GM19397 (cell line): Measurements from ENCODE around the gene CPN2.

Experiments used
- ATAC-seq: cut with Tn5 transposase; IDR thresholded peaks from one replicate; pipeline ENCODE4 v1.9.1; 2021; ENCODE audit warnings: mild to moderate bottlenecking, moderate library complexity; ENCODE audit not compliant: unreplicated experiment

The CPN2 gene

DNA sequence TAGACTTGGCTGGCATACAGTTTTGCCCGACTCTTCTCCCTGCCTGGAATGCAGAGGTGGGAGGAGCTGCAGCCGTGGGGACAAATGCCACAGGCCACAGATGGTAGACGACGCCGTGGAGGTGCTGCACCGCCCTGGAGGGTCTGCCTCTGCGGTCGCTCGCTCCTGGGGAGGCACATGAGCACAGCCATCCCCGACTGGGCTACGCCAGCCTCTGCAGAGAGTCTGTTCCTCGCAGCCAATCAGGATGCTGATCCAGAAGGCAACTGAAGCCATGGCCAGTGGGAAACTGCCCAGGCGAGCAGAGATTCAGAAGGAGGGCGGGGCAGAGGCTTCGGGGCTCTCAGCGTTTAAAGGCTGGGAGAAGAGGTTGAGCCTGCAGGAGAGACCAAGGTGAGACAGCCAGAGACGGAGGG is 30.3 kb upstream of the CPN2 start:
- no peak for ATAC-seq

DNA sequence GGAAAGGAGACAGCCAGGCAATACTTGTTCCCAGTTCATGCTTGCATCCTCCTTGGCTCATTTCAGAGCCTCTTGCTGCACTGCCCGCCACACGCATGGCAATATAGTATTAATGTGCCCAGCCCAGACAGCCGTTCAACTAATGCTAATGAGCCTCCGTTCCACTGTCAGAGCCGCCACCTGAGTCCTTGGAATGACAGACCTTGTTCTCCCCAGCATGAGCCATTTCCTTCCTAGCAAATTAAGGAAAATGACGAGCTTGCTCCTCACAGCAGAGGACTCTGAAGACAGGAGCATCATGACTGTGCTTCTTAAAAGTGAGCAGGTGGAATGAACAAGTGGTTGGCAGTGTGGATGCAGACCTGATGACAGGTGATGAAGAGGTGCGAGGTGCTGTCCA is 29.2 kb upstream of the CPN2 start:
- no peak for ATAC-seq

DNA sequence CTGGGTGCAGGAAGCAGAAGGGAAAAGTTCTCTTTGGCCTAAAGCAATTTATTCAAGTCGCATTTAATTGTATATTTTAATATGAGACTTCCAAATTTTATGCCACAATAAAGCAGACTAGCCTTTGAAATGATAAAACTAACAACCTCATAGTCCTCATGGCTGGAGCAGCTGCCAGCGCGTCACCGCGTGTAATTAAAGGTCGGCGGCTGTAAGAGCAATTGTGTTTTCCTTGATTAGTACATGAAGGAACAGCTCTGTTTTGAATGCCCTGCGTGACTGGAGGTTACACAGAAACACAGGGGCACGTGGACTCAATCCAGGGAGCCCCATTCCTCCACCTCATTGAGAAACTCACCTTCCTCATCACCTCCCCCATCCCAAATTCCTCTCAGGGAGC is 28.5 kb upstream of the CPN2 start:
- no peak for ATAC-seq

DNA sequence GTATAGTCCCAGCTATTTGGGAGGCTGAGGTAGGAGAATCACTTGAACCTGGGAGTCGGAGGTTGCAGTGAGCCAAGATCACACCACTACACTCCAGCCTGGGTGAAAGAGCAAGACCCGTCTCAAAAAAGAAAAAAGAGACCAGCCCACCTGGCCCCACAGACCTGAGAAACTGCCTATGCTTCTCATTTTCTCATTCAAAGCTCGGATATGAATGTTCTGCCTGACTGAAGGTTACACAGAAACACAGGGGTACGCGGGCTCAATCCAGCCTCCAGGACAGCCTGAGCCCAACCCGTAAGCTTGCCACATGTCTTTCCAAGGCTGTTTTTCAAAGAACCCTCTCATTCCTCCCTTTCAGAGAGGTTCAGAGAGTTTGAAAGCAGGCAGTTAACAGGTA is 28.1 kb upstream of the CPN2 start:
- no peak for ATAC-seq

DNA sequence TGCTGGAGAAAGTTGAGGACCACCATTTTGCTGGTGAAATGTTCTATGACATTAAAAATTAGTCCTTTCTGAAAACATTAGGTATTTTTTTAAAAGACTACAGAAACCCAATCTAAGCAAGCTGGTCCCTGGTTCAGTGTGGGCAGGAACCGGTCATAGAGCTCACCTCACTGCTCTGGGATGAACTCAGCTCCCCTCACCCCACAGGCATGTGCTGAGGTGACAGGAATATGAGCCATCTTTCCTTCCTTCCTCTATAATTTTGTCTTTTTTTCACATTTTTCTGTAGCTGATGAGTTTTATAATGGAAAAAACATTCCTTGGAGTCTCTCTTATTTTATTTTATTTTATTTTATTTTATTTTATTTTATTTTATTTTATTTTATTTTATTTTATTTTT is 26.6 kb upstream of the CPN2 start:
- ATAC-seq: no peak

DNA sequence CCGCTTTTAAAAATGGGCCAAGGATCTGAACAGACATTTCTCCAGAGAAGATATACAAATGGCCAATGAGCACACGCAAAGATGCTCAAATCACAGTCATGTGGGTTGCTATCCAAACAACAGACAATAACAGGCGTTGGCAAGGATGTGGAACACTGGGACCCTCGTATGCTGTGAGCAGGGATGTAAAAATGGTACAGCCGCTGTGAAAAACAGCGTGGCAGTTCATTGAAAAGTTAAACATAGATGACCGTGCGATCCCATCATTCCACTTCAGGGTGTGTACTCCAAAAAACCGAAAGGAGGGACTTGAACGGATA is 25.1 kb upstream of the CPN2 start:
- ATAC-seq: no peak

DNA sequence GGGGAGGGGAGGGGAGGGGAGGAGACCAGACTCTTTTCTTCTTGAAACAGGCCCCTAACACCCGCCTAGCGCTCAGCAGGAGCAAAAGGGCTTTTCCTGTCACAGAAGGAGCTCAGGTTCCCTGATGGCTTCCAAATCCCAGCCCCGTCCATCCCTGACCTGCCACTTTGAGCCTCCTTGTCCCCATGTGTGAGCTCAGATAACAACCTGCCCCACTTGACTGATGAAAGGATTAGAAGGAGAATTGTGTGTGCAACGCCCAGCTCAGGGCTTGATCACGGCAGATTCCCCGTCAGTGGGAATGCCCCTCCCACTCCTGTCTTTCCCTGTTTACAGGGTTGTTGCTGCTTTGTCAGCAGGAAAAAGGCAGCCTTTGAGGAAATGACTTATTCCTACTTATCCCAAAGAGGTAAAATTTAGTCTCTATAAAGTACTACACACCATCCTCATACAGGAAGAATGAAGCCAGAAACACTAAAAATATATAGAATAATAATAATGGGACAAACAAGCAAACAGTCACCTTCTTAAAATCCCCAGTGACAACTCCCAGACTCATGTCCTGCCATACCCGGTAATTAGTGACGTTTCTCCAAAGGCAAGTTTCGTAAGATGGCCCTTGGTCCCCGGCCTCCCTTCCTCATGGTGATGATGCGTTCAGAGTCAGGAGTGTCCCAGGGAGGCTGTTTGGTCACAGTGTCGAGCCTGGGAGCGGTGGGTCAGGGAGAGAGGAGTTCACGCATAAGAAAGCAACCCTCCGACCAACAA is 24.5 kb upstream of the CPN2 start:
- ATAC-seq: no peak

DNA sequence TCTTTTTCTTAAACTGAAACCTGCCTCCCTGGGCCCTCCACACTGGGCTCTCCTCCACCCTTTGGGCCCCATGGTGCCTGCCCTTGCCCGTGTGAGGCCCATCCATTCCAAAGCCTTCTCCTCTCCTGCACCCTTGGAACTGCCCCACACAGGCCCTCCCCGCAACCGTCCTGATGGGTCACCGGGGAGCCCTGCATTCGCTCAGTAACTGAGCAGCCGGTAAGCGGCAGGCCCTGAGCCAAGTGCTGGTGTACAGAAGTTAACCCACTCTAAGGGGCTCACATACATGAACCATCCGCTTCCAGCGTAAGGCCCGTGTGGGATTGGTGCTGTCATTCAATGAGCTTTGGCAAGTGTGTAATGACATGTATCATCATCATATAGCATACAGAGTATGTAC is 23.8 kb upstream of the CPN2 start:
- no peak for ATAC-seq

DNA sequence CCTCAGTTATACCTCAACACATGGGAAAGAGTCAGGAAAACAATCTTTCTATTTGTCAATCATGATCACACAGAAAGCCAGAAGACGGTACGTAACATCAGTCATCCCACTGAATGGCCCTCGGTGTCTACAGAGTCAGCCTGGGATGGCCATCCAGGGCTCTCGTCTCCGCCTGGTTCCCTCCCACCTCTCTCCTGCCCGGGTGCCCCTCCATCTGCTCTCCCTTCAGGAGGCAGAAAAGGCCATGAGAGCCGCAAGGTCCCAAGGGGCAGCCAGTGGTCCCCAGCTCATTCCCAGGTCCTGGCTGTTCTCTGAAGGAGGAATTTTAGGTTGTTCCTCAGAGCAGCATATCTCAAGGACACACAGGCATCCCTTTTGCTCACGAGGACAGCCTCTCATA is 22.8 kb upstream of the CPN2 start:
- ATAC-seq: no peak

DNA sequence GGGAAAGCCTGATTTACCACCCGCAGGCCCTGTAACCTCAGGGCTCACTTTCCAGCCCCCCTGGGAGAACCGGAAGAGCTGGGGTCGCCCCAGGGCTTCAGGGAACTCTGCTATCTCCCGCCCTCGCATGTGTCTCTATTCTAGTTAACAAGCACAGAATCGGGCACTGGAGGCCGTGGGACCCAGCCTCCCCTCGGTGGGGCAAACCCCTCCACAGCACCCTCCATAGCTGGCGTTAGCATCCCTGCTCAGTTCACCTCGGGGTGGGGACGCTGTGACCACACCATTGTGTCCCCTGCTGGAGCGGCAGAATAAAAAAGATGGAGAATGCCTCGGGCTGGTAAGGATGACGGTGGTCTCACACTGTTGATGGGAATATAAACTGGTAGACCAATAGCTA is 21.9 kb upstream of the CPN2 start:
- no peak for ATAC-seq

DNA sequence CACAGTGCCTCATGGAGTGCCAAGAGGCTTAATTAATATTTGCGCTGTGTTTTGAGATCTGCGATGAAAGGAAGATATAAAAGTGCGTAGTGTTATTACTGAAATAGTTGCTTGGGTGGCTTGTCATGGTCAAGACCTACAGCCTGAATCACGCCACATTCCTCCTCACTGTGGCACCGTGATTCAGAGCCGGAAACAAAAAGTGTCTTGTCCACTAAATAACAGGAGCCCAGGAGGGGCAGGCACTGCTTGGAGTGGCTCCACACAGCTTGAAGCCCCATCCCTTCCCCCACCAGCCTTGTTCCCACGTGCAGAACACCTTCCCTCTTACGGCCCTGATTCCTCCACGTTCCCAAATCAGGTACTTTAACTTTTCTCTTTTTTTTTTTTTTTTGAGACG is 19.6 kb upstream of the CPN2 start:
- ATAC-seq: no peak

DNA sequence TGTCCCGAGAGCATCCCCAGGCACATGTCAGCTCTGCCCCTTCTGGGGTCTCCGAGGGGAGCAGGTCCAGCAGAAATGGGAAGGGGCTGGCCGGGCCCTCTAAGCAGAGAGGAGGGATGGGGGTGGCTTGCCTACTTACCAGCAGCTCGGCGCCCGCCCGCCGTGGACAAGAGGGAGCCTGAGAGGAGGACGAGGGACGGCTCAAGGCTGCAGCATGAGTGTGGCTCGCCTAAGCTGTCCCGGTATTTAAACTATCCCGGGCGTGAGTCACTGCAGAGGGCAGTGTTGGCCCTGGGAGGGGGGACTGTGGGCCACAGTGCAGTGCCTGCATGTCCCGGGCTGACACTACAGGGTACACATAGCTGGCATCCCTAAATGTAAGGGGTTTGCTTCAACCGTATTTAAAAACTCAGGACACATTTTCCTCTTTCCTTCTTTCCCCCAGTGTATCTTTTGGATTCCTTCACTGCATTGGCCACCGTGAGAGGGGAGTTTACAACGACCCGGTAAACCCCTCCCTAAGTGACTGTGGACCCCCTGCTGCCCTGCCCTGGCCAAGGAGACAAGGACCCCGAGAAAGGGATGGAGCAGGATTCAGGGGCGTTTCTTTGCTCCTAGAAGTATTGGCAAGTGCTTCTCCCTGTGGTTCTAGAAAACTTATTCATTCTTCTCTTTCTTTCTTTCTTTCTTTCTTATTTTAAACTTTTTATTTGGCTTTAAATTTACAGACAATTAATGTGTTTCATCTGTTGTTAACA is 18.6 kb upstream of the CPN2 start, which contains the start of gene LRRC15:
Gene LRRC15 (minus strand): TSS at position 222 of the 758 bp plus-strand sequence. CDS start 8,700 bp downstream, outside the sequence.
- no peak for ATAC-seq

DNA sequence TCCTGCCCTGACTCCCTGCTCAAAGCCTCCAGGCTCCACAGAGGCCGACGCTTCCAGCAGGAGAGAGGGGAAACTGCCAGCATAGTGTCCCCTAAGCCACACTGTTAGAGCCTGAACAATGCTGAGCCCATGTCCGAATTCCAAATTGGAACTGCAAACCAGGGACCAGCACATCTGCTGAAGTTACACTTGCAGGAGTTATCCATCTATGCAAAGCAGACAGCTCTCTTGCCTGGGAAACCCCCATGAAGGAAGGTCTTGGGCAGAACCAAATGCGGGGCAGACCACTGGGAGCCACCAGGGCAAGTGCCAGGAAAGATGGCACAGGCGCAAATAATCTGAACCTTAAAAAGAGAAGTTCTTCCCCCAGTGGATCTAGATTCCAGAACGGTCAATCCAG is 17.8 kb upstream of the CPN2 start:
- ATAC-seq: no peak

DNA sequence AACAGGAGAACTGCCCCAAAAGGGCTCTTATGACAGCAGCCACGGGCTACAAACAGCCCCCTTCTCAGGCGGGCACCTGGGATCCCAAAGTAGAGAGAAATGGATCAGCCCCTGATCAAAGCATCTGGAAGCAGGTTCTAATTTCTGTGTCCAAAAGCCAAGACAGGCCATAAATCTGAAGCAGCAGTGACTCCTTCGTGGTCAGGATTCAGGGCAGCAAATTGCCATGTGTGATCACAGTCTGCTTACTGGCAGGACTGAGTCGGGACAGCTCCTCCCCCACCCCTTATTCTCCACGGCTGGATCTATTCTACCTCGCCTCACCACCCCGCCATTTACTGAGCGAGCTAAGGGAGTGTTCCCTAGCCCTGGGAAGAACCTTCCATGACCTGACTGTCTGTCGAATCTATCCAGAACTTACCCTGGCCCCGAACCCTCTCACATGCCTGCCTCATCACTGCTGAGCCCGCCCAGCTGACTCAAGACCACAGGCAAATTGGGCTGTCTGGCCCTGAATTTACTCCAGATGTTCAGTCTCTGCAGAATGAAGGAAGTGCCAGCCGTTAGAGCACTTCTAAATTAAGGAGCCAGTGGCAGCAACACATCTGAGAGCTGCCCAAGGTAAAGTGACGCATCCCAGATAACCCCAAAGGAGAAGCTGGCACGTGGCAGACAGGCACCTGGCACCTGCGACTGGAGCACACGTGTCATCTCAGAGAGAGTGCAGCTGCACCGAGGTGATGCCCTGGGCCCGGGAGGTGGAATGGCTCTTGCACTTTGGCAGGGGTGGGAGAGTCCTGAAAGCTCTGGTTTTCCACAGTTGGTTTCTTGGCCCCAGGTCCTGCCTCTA is 17.1 kb upstream of the CPN2 start:
- ATAC-seq: no peak

DNA sequence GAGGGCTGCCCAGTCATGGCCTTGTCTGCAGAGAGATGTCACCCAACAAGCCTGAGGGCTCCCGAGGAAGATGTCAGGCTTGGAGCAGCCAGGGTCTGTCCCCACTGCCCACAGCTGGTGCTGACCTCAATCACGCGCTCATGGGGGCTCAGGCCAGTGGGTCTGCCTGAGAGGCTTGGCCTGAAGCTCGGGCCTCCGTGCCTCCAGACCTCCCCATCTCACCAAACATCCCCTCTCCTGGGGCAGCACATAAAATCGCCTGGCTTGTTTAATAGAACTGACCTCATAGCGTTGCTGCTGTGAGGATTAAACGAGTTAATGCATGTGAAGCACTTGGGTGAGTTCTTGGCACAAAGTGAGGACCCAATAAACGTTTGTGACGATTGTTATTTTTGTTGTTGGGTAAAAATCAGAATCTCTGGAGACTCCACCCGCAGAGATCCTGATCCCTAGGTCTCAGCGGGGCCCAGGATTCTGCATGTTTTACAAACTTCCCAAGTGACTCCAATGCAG is 14.9 kb upstream of the CPN2 start:
- ATAC-seq: no peak

DNA sequence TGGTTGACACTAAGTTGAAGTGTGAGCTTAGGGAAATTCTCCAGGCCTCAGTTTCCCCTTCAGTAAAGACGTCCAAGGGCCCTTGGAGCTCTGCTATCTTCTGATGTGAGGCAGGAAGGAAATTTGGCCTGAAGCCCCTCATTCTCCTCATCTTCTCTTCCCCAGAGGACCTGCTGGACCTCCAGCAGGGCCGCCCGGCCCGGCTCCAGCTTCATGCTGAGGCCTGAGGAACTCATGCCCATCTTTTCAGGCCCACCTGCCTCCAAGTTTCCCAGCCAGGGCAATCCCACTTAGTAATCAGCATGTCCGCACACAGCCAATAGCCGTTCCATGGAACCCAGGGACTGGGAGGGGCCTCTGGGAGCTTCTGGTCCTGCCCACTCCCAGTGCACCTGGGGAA is 14.4 kb upstream of the CPN2 start:
- ATAC-seq: no peak

DNA sequence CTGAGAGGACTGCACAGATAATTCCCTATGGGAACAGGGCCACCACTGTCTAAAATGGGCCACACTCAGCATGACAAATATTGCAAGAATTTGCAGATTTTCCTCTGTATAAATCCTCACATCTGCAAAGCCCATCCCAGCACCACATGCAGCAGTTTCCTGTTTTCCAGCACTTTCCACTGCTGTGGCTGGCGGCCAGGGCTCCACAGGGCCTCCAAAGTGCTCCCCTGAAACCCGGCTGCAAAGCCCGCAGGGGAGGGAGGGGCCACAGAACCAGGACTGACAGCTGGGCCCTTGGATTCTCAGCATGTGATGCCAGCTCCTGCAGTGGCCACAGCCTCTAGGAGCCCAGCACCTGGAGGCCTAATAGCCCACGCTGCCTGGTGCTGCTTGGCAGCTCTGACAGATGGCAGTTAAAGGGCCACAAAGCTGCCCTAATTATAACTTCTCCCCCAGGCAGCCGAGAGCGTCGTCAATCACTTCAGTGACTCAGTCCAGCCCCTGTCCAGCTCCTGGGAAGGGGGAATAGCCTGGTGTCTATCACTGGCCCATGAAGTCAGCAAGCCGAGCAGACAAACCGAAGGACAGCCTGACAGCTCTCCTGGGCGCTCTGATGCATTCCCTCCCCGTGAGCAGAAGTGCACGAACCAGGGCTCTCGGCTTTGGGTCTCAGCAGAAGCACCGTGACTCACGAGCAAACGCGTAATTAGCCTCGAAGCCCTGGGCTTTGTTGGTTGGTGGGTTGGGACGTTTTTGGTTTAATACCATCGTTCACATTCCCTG is 13.7 kb upstream of the CPN2 start:
- ATAC-seq: no peak

DNA sequence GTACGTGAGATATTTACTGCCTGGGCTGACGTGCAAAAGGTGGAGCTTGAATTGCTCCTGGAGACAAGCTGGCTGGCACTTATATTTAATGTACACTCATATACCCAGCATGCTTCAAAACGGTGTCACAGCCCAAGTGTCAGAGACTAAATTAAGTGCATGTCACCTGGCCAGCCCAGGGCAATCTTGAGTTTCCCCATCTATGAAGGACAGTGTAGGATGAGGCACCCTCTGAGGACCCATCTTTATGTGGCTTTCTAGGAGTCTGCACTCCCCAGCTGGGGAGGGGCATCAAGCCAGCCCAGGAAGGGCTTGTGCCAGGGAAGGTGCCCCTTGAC is 13.2 kb upstream of the CPN2 start:
- ATAC-seq: no peak

DNA sequence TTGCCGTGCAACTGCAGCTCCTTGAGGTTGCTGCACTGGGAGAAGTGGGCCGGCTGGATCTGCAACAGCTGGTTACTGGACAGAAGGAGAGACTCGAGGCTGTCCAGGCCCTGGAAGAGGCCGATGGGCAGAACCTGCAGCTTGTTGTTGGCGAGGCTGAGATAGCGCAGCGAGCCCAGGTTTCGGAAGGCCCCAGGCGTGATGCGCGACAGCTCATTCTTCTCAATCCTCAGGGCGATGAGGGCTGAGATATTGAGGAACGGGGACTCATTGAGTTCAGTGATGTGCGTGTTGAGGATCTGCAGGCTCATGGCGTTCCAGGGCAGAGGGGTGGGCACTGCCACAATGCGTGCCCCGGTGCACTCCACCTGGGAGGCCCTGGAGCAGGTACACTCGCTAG is 9.4 kb upstream of the CPN2 start:
- ATAC-seq: no peak

DNA sequence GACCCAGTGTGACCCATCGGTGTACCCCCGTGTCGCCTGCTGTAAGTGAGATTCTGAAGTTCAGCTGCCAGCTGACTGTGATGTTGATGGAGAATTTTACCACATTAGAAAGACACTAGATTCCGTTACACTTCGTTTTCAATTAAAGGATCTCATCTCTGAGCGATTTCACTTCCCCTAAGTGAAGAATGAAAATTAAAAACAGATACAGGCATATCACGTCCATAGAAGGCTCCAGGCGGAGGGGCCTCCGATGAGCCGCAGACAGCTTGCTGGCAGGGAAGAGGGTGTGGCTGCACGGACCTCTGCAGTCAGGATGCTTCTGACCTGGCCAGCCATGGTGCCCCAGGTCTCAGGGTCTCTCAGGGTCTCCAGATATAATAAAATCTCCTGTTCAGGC is 6.6 kb upstream of the CPN2 start:
- no peak for ATAC-seq

DNA sequence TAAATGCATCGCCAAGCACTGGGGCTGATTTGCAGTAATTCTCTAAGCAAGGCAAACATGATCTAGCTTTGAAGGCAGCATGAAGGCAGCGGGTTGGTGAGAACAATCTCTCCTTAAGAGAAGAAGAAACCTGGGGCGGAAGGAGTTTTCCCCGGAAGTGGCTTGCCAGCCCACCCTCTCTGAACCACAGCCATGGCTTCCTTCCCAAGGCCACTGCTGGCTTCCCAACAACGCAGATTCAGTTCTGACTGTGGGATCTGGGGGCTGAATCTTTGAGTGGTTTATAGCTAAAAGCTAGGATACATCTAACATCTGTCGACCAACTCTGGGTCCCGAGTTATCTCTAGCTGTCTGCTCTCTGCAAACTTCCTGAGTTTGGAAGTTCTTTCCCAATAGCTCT is 4.3 kb upstream of the CPN2 start:
- ATAC-seq: no peak
